BJ (cell line): Measurements from ENCODE around the gene LRRTM1. TPM values are rescaled to one million over a fixed set of nuclear protein-coding genes. Genes with fewer than 3 reads are reported as not detected.

Source experiments
- CTCF ChIA-PET: fragments of 350-600 bp; formaldehyde crosslinking; extraction: SDS; loops from one replicate; lab custom pipeline; 2021; ENCODE audit warnings: antibody characterized with exemption, inconsistent platforms; lab: Yijun Ruan, JAX
- POLR2A ChIA-PET: fragments of 300-600 bp; sonication (Branson Sonifier 250); formaldehyde crosslinking; extraction: SDS; loops from one replicate; lab custom pipeline; 2021; ENCODE audit warnings: antibody characterized with exemption; lab: Charles Lee
- DNase-seq: peaks from one replicate; pipeline ENCODE4 v3.0.0-alpha.2; 2011; ENCODE audit warnings: low read depth
- H3K27me3 ChIP-seq: 2 replicates; pipeline ENCODE4 v1.6.0; 2011; ENCODE audit warnings: low read length; ENCODE audit not compliant: control insufficient read depth, insufficient read depth
- H3K36me3 ChIP-seq: 2 replicates; pipeline ENCODE4 v1.5.1; 2011; ENCODE audit warnings: low read length; ENCODE audit not compliant: control insufficient read depth, insufficient read depth
- H3K4me3 ChIP-seq: 2 replicates; pipeline ENCODE4 v1.5.1; 2011; ENCODE audit warnings: low read depth, mild to moderate bottlenecking, control low read depth, low read length
- polyA plus RNA-seq: library from polyadenylated mRNA; depleted of rRNA; stranded (reverse); fragments of >200 nt; gene quantifications from 2 replicates; pipeline ENCODE4 v1.2.3, GENCODE V29; 2011
- TF ChIP-seq, protein P1 (sequence below): IDR thresholded peaks from 2 replicates; pipeline ENCODE4 v1.5.1; 2011; ENCODE audit warnings: low read depth, mild to moderate bottlenecking, control low read depth, inconsistent platforms, low read length, moderate library complexity; ENCODE audit not compliant: insufficient read depth

LRRTM1 gene
- polyA plus RNA-seq, 1 experiment: not detected

GRCh38 chr2:80329491-80329890, 24.9 kb upstream of the LRRTM1 start:
- POLR2A ChIA-PET: no interaction called here
- TF ChIP-seq, protein P1, sequence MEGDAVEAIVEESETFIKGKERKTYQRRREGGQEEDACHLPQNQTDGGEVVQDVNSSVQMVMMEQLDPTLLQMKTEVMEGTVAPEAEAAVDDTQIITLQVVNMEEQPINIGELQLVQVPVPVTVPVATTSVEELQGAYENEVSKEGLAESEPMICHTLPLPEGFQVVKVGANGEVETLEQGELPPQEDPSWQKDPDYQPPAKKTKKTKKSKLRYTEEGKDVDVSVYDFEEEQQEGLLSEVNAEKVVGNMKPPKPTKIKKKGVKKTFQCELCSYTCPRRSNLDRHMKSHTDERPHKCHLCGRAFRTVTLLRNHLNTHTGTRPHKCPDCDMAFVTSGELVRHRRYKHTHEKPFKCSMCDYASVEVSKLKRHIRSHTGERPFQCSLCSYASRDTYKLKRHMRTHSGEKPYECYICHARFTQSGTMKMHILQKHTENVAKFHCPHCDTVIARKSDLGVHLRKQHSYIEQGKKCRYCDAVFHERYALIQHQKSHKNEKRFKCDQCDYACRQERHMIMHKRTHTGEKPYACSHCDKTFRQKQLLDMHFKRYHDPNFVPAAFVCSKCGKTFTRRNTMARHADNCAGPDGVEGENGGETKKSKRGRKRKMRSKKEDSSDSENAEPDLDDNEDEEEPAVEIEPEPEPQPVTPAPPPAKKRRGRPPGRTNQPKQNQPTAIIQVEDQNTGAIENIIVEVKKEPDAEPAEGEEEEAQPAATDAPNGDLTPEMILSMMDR: no peak

GRCh38 chr2:80328159-80328571, 23.6 kb upstream of the LRRTM1 start:
- ChIA-PET CTCF (interaction anchor here (1.9 to 6.4 kb wide), 2 partner anchors 170 to 182 kb away, joined by 5 to 96 read pairs; no protein-coding TSS in a partner anchor), POLR2A (no interaction called here)
- DNase-seq: no peak
- Histone ChIP-seq H3K27me3 (no peaks in the 10 kb centered on the region), H3K4me3 (no peak overlapping the region), H3K36me3 (no peaks in the 10 kb centered on the region)
- TF ChIP-seq, protein P1: no peak

More at GRCh38 chr2:80329491-80329890, 24.9 kb upstream of the LRRTM1 start:
- Histone ChIP-seq H3K27me3 (no peaks in the 10 kb centered on the region), H3K4me3 (no peak overlapping the region), H3K36me3 (no peaks in the 10 kb centered on the region)
- DNase-seq: no peak
- CTCF ChIA-PET: interaction anchor here (1.5 kb wide), 1 partner anchor 170 kb away, joined by 7 read pairs; no protein-coding TSS in a partner anchor

DNA sequence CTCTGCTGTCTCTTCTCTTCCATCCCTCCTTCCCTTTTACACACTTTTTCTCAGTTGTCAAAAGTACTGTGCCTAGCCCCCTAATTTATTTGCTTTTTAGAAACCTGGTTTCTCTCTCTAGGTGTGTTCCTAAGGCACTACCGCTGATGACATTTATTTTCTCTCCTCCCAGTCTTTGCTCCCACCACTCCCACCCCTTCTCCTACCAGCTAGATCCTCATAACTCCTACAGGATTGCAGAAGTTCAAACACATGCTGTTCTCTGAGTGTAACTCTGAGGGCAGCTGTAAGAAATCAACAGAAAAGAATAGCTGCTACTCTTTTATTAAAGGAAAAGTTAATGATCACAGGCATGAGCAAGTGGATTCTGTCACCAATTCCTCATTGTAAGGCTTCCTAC, 22.3 kb upstream of the LRRTM1 start:
- POLR2A ChIA-PET: no interaction called here
- TF ChIP-seq, protein P1: no peak
- CTCF ChIA-PET: interaction anchor here (0.7 to 6.4 kb wide), 4 partner anchors 45 to 183 kb away, joined by 3 to 96 read pairs (median 8); no protein-coding TSS in a partner anchor
- H3K27me3 ChIP-seq: no peaks in the 10 kb centered on the region
- no peak overlapping the region for H3K4me3 ChIP-seq
- DNase-seq: no peak
- no peaks in the 10 kb centered on the region for H3K36me3 ChIP-seq

DNA sequence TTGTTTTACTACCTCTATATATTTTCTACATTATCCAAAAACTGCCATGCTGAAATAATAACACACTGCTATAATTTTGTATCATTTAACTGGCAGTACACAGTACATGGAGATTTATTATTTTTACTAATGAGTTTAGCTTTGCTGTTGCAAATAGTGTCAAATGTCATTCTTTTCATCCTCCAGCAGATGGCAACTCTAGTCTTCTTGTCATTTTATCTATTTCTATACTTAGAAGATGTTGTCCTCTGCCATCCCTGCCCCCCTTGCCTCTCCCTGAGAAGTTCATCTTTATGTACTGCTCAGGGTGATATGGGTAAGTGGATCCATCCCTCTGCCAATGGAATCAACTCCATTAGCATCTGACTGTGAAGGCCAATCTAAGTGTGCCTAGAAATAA, 21.7 kb upstream of the LRRTM1 start:
- CTCF ChIA-PET: interaction anchor here (0.7 to 6.4 kb wide), 9 partner anchors 9 to 184 kb away, joined by 3 to 96 read pairs (median 3); partner anchors contain the start of gene LRRTM1
- POLR2A ChIA-PET: no interaction called here
- H3K4me3 ChIP-seq: no peak overlapping the region
- no peaks in the 10 kb centered on the region for H3K36me3 ChIP-seq
- DNase-seq: no peak
- TF ChIP-seq, protein P1: peak; percentile 38
- no peaks in the 10 kb centered on the region for H3K27me3 ChIP-seq

GRCh38 chr2:80324525-80324924, 20.0 kb upstream of the LRRTM1 start:
- H3K4me3 ChIP-seq: no peak overlapping the region
- TF ChIP-seq, protein P1: no peak
- CTCF ChIA-PET: interaction anchor here (6.4 kb wide), 1 partner anchor 174 kb away, joined by 96 read pairs; no protein-coding TSS in a partner anchor
- H3K36me3 ChIP-seq: no peaks in the 10 kb centered on the region
- POLR2A ChIA-PET: no interaction called here
- H3K27me3 ChIP-seq: no peaks in the 10 kb centered on the region
- no peak for DNase-seq
